Measurements from ENCODE around the gene GK. TPM values are rescaled to one million over a fixed set of nuclear protein-coding genes. Genes with fewer than 3 reads are reported as not detected.
A peak's percentile ranks its signal among the peaks of the same experiment; 100 is the strongest.
"Not testable (repeated sequence)": the region's sequence is repeated elsewhere in the genome, so short reads cannot be mapped to it uniquely, and the experiment has no call there.

The GK gene
- total RNA-seq, 2 donors from 2014 or later: 28.7 to 58.9 TPM

DNA sequence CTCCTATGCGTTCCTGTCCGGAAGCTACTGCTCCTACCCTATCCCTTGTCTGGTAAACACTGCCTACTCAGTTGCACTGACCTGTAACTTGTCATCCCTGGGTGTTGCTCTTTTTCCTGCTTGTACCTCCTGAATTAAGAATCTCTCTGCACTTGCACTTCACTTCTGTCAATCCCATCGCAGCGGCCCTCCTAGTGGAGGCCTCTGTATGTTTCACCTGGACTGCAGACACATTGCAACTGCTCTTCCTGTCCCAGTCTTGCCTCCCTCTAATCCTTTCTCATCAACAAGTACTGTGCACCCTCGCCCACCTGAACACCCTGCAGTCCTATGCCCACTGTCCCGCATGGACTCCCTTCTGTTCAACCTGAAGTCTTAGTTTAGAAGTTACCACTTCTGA is 8.0 kb downstream of the GK start:
- Mint-ChIP-seq H3K4me1 (ENCODE audit: low read depth in 2 of 2) (peaks cover 18% of the 10 kb centered on the region in 2 donors), H3K4me3 (peak overlapping the region; percentile 46), H3K27ac (peak overlapping the region; percentile 12 to 72), H3K27me3 (no peaks in the 10 kb centered on the region), H3K36me3 (no peaks in the 10 kb centered on the region), H3K9me3 (no peaks in the 10 kb centered on the region)
- no peak for ATAC-seq
- DNase-seq (ENCODE audit: low spot score): no peak

DNA sequence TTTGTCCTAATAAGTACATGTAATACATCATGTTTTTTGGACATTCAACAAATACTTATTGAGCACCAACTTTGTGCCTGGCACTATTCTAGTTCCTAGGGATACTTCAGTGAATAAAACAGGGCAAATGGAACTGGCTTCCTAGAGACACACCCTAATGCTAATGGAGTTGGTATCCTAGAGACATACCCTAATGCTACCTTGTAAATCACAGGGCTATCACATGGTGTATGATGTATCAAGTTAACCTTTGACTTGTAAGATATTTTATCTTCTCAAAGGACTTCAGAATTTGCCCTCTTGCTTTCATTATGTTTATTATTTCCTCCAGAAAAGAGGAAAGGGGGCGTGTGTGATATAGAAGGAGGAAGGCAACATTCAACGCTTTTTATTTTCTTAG is 10.1 kb downstream of the GK start:
- Mint-ChIP-seq H3K27me3 (no peaks in the 10 kb centered on the region), H3K27ac (no peak overlapping the region), H3K4me3 (no peak overlapping the region), H3K36me3 (peaks cover 4% of the 10 kb centered on the region), H3K9me3 (no peaks in the 10 kb centered on the region), H3K4me1 (ENCODE audit: low read depth in 2 of 2) (peaks cover 9 to 13% of the 10 kb centered on the region in 2 donors)
- ATAC-seq: no peak
- DNase-seq (ENCODE audit: low spot score): no peak

DNA sequence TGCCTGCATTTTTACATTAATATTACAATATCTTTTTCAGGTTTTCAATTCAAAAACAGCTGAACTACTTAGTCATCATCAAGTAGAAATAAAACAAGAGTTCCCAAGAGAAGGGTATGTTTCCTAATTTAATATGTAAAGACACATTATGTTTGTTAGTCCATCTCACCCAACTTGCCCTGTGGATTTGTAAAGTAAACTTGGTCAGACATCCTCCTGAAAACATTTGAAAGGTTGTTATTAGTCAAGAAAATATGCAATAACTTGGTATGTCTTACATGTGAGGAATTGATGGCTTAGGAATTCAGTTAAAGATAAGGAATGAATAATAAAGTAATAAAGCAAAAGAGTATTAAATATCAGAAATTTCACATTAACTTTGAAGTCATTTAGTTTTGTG is 12.2 kb downstream of the GK start:
- ATAC-seq: no peak
- H3K27ac Mint-ChIP-seq: no peak overlapping the region
- H3K36me3 Mint-ChIP-seq: peaks cover 10% of the 10 kb centered on the region
- peaks cover 7 to 9% of the 10 kb centered on the region in 2 donors for H3K4me1 Mint-ChIP-seq (ENCODE audit: low read depth in 2 of 2)
- no peaks in the 10 kb centered on the region for H3K9me3 Mint-ChIP-seq
- no peak overlapping the region for H3K4me3 Mint-ChIP-seq
- DNase-seq (ENCODE audit: low spot score): no peak
- H3K27me3 Mint-ChIP-seq: no peaks in the 10 kb centered on the region

DNA sequence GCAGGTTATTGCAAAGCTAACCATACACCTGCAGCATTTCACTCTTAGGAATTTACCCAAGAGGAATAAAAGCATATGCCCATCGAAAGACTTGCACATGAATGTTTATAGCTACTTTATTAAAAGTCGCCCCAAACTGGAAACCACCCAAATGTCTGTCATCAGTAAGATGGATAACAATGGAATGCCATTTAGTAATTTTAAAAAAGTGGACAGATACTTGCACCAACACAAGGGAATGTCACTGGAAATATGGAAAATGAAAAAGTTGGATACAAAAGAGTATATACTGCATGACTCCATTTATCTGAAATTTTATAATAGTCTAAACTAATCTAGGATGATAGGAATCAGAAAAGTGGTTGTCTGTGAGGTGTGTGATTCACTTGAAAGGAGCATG is 12.9 kb downstream of the GK start:
- Mint-ChIP-seq H3K9me3 (no peaks in the 10 kb centered on the region), H3K36me3 (peaks cover 10% of the 10 kb centered on the region), H3K27ac (no peak overlapping the region), H3K4me1 (ENCODE audit: low read depth in 2 of 2) (peaks cover 6 to 7% of the 10 kb centered on the region in 2 donors), H3K4me3 (no peak overlapping the region), H3K27me3 (no peaks in the 10 kb centered on the region)
- DNase-seq (ENCODE audit: low spot score): no peak
- no peak for ATAC-seq

DNA sequence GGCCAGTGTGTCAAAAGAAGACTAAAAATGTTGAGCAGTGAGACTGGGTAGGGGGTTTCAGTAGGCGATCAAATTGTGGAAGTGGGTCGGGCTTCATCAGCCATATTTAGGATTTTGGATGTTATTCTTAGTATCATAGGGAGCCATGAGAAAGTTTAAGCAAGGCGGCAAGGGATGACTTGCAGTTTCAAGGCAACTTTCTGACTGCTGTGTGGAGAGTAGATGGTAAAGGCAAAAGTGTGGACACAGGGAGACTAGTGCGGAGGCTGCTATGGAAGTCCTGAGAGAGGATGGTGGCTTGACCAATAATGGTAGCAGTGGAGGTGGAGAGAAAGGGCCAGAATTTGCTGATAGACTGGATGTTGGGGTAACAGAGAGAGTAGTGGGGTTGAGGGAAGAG is 15.4 kb downstream of the GK start:
- Mint-ChIP-seq H3K36me3 (peaks cover 10% of the 10 kb centered on the region), H3K27me3 (no peaks in the 10 kb centered on the region), H3K27ac (no peak overlapping the region), H3K4me3 (no peak overlapping the region), H3K4me1 (ENCODE audit: low read depth in 2 of 2) (peaks cover 0 to 2% of the 10 kb centered on the region in 2 donors), H3K9me3 (no peaks in the 10 kb centered on the region)
- DNase-seq (ENCODE audit: low spot score): no peak
- ATAC-seq: no peak

DNA sequence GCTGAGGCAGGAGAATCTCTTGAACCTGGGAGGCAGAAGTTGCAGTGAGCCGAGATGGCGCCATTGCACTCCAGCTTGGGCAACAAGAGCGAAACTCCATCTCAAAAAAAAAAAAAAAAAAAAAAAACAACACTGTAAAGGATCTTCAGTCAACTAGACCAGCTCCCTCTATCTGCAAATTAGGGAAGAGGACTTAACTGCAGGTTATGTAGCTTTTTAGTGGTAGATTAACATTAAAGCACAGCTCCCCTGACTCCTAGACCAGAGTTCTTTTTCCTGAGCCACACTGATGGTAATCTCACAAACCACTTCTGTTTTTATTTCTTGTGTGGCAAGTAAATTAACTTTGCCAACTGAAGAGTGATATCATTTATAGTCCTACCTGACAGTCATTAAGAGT is 18.0 kb downstream of the GK start:
- DNase-seq (ENCODE audit: low spot score); ATAC-seq; H3K4me1 Mint-ChIP-seq (ENCODE audit: low read depth in 2 of 2); H3K27me3 Mint-ChIP-seq; H3K27ac Mint-ChIP-seq; H3K36me3 Mint-ChIP-seq; H3K4me3 Mint-ChIP-seq; H3K9me3 Mint-ChIP-seq: not testable (repeated sequence)

DNA sequence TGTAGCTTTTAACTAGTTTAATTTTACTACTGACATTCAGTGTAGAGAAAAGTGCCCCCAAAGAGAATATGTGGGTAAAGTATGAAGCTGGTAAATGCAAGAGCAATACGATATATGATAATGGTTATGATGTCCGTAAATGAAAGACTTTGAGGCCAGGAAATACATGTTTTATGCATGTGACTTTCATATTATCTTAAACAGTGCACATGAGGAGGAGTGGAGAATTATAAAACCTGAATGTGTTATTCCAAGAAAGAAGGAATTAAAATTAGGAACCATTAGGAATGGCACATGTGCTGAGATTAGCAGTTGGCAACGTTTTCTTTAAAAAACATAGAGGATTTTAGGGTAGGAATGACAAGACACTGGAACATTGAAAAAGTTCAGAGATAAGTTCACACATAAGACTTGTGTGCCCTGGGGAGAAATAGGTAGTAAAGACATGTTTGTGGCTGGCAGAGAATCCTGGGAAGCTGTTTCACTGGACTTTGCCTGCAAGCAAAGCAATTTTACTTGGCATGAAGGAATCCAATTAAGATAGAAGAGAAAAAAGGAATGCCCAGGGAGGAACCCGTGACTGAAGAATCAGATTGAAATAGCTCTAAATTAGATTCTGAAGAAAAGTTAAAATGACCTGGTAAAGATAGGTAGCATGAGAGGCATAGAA is 20.0 kb downstream of the GK start:
- no peak for DNase-seq (ENCODE audit: low spot score)
- no peak for ATAC-seq
- H3K9me3 Mint-ChIP-seq: no peaks in the 10 kb centered on the region
- peaks cover 0 to 2% of the 10 kb centered on the region in 2 donors for H3K4me1 Mint-ChIP-seq (ENCODE audit: low read depth in 2 of 2)
- no peaks in the 10 kb centered on the region for H3K27me3 Mint-ChIP-seq
- no peak overlapping the region for H3K4me3 Mint-ChIP-seq
- H3K36me3 Mint-ChIP-seq: peaks cover 7% of the 10 kb centered on the region
- no peak overlapping the region for H3K27ac Mint-ChIP-seq

DNA sequence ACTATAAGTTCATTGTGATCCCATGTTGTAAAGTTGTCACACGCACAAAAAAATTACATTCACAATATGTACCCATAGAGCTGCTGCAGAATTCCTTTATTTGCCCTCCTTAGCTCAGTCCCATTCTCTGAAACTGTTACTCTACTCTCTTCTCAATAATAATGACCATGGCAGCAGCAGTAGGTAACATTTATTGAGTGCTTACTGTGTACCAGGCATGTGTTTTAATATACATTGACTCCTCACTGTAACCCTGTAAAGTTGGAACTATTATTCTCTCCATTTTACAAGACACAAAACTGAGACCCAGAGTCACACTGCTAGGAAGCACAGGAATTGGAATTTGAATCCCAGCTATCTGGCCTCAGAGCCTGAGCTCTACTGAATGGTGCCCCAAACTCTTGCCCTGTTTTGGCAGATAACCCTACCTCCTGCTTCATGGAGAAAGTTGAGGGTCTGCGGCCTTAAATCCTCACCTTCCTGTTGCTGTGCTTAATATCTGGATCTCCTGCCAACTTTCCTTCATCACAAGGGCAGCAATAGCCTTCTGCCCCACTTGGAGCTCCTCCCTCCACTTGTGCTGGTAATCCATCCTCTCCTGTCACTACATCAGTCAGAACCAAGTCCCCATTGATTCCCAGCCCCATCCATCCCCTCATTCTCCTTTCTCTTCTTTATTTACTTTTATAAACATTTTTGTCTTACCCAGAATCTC is 20.8 kb downstream of the GK start:
- DNase-seq (ENCODE audit: low spot score): no peak
- H3K36me3 Mint-ChIP-seq: no peaks in the 10 kb centered on the region
- peaks cover 0 to 2% of the 10 kb centered on the region in 2 donors for H3K4me1 Mint-ChIP-seq (ENCODE audit: low read depth in 2 of 2)
- H3K9me3 Mint-ChIP-seq: no peaks in the 10 kb centered on the region
- no peak for ATAC-seq
- H3K4me3 Mint-ChIP-seq: no peak overlapping the region
- H3K27ac Mint-ChIP-seq: no peak overlapping the region
- H3K27me3 Mint-ChIP-seq: no peaks in the 10 kb centered on the region

DNA sequence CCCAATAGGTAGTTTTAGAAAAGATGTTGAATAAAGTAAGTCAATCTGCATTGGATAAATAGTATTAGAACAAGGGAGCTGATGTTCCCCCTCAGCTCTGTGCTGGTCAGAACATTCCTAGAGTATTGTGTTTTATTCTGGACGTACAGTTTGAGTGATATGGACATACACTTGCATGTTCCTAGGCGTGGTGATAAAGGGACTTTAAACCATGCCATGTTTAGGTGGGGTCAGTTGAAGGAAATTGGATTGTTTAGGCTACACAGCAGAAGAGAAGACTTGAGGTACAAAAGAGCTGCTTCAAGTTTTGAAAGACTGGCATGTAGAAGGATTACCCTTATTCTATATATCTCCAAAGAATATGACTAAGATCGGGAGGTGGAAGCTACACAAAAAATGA is 21.6 kb downstream of the GK start:
- Mint-ChIP-seq H3K36me3 (no peaks in the 10 kb centered on the region), H3K27ac (no peak overlapping the region), H3K27me3 (no peaks in the 10 kb centered on the region), H3K4me3 (no peak overlapping the region), H3K9me3 (no peaks in the 10 kb centered on the region), H3K4me1 (ENCODE audit: low read depth in 2 of 2) (peaks cover 0 to 2% of the 10 kb centered on the region in 2 donors)
- DNase-seq (ENCODE audit: low spot score) (no peak), ATAC-seq (no peak)

DNA sequence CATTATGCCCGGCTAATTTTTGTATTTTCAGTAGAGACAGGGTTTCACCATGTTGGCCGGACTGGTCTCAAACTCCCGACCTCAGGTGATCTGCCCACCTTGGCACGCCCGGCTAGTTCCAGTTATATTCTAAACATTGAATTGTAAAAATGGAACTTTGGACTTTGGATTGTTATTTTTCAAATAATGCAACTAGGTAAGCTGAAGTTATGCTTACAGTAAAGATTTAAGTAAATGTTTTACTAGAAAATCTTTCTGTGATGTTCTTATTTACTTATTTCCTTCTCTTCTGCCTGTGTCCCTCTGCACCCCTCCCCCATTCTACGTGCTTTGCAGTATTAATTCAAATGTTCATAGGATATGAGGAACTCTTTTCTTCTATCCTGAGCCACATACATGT is 26.1 kb downstream of the GK start:
- Mint-ChIP-seq H3K4me1 (ENCODE audit: low read depth in 2 of 2) (no peaks in the 10 kb centered on the region), H3K36me3 (no peaks in the 10 kb centered on the region), H3K27me3 (no peaks in the 10 kb centered on the region), H3K27ac (no peak overlapping the region), H3K4me3 (no peak overlapping the region), H3K9me3 (no peaks in the 10 kb centered on the region)
- DNase-seq (ENCODE audit: low spot score) (no peak), ATAC-seq (no peak)

DNA sequence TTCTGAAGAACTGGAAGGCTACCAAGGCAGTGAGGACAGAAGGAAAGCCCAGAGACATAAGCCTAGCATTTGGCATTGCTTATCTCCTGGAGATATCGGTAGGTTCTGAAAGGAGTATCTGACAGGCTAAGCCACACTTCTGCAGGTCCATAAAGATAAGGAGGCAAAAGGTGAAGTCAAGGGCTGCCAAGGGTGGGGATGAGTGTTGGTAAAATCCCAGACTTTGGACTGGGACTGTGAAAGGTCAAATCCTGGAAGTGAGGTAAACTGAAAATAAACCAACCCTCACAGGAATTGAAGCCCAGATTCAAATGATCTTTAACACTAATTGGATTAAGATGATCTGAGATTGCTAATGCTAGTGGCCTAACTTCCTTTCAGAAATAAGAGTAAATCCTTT is 27.4 kb downstream of the GK start:
- Mint-ChIP-seq H3K36me3 (no peaks in the 10 kb centered on the region), H3K27me3 (no peaks in the 10 kb centered on the region), H3K27ac (no peak overlapping the region), H3K4me1 (ENCODE audit: low read depth in 2 of 2) (no peaks in the 10 kb centered on the region), H3K9me3 (no peaks in the 10 kb centered on the region), H3K4me3 (no peak overlapping the region)
- DNase-seq (ENCODE audit: low spot score) (no peak), ATAC-seq (no peak)

DNA sequence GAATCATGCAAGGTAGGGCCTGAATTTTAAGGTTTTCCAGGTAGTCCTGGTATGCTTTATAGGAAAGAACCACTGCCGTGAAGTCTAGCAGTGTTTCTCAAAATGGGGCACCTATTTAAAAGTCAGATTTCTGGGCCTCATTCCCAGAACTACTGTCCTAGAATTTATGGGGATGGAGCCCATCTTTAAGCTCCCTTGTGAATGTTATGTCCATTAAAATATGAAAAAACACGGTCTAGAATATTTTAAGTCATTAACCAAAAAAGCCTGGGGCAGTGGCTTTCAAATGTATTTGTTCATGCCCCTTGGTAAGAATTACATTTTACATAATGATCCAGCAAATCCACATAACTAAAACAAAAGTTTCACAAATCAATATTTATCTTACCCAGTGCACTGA is 35.4 kb downstream of the GK start:
- ATAC-seq (no peak), DNase-seq (ENCODE audit: low spot score) (no peak)
- Mint-ChIP-seq H3K4me1 (ENCODE audit: low read depth in 2 of 2) (no peaks in the 10 kb centered on the region), H3K27ac (no peak overlapping the region), H3K4me3 (no peak overlapping the region), H3K27me3 (no peaks in the 10 kb centered on the region), H3K9me3 (no peaks in the 10 kb centered on the region), H3K36me3 (peaks cover 15% of the 10 kb centered on the region)

DNA sequence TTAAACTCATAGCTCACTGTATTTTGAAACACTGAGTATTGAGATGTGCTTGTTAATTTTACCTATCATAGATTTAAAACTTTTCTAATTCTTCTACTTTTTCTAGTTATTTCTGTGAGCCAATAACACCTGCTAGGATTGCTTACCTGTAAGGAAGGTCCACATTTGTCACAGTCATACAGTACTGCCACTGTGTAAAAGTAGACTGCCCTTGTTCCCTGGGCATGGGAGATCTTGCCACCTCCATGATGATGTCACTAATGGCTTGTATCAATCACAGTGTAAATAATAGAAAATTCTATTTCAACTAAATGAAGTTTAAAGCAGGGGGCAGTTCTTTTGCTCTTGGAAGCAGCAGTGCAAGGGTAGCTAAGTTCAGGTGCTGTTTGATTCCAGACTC is 35.9 kb downstream of the GK start:
- Mint-ChIP-seq H3K27me3 (no peaks in the 10 kb centered on the region), H3K27ac (no peak overlapping the region), H3K4me1 (ENCODE audit: low read depth in 2 of 2) (no peaks in the 10 kb centered on the region), H3K36me3 (peaks cover 15% of the 10 kb centered on the region), H3K4me3 (no peak overlapping the region), H3K9me3 (no peaks in the 10 kb centered on the region)
- DNase-seq (ENCODE audit: low spot score): no peak
- no peak for ATAC-seq

DNA sequence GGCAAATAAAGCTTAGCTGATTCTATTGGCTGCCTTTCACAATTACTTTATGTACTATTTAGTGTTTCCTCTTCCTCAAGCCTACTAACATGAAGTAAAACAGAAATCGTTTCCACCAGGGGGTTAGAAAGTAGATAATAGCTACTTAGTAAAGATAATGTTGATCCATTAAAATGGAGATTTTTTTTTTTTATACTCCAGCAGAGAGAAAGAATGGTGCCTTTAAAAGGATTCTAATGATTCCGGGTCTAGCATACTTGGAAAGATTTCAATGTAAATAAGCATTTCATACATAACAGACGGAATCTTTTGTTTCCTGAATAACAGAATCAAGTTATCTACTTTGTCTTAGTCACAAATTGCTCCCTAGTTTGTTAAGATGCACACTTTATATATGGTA is 37.1 kb downstream of the GK start:
- no peaks in the 10 kb centered on the region for H3K27me3 Mint-ChIP-seq
- ATAC-seq (no peak), DNase-seq (ENCODE audit: low spot score) (no peak)
- H3K9me3 Mint-ChIP-seq: no peaks in the 10 kb centered on the region
- H3K4me3 Mint-ChIP-seq: no peak overlapping the region
- no peaks in the 10 kb centered on the region for H3K4me1 Mint-ChIP-seq (ENCODE audit: low read depth in 2 of 2)
- H3K36me3 Mint-ChIP-seq: peaks cover 15% of the 10 kb centered on the region
- H3K27ac Mint-ChIP-seq: no peak overlapping the region

All from natural killer cell treated with Interleukin-12 subunit alpha and Interleukin-12 subunit beta and Interleukin-15 and Interleukin-18, amount 100 ng/mL, for 72 hours (primary cell).